Raji (cell line): Measurements from ENCODE around the gene TAF1.

Source experiments
- POLR2A ChIP-seq: IDR thresholded peaks from 2 replicates; pipeline ENCODE4 v1.6.1; 2011; ENCODE audit warnings: low read depth, low read length, control low read depth; ENCODE audit not compliant: insufficient read depth

The TAF1 gene, protein sequence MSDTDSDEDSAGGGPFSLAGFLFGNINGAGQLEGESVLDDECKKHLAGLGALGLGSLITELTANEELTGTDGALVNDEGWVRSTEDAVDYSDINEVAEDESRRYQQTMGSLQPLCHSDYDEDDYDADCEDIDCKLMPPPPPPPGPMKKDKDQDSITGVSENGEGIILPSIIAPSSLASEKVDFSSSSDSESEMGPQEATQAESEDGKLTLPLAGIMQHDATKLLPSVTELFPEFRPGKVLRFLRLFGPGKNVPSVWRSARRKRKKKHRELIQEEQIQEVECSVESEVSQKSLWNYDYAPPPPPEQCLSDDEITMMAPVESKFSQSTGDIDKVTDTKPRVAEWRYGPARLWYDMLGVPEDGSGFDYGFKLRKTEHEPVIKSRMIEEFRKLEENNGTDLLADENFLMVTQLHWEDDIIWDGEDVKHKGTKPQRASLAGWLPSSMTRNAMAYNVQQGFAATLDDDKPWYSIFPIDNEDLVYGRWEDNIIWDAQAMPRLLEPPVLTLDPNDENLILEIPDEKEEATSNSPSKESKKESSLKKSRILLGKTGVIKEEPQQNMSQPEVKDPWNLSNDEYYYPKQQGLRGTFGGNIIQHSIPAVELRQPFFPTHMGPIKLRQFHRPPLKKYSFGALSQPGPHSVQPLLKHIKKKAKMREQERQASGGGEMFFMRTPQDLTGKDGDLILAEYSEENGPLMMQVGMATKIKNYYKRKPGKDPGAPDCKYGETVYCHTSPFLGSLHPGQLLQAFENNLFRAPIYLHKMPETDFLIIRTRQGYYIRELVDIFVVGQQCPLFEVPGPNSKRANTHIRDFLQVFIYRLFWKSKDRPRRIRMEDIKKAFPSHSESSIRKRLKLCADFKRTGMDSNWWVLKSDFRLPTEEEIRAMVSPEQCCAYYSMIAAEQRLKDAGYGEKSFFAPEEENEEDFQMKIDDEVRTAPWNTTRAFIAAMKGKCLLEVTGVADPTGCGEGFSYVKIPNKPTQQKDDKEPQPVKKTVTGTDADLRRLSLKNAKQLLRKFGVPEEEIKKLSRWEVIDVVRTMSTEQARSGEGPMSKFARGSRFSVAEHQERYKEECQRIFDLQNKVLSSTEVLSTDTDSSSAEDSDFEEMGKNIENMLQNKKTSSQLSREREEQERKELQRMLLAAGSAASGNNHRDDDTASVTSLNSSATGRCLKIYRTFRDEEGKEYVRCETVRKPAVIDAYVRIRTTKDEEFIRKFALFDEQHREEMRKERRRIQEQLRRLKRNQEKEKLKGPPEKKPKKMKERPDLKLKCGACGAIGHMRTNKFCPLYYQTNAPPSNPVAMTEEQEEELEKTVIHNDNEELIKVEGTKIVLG (N-terminal part only)

DNA sequence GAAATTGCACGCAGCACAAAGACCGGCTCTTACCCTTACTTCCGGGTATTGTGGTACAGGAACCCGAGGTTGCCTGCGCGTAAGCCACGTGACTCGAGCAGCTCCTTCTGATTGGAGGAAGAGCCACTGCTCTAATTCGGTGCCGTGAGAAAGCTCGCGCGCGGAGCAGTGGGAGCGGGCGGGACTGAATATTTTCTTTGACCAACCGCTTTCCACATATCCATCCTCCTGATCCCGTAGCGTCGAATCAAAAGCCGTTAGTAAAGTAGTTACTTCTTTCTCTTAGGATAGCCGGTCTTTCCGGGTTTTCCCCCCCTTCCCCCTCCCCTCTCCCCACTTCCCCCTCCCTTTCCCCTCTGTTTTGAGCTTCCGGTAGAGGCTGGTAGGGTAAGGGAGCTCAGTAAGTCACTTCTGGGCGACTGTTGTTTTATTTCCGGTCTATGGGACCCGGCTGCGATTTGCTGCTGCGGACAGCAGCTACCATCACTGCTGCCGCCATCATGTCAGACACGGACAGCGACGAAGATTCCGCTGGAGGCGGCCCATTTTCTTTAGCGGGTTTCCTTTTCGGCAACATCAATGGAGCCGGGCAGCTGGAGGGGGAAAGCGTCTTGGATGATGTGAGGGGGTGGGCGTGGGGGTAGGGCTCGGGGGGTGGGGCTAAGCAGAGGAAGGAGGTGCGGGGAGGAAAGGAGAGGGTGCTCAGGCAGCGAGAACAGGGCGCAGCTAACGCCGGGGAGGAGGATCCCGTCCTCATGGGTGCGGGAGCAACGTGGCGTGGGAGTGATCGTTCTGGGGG lies at the start of gene TAF1:
Gene TAF1, plus strand, starts transcription at position 483 of the 799 bp plus-strand sequence. Its CDS starts 18 bp downstream, at position 501.
- TF ChIP-seq POLR2A, result peak; percentile 80

DNA sequence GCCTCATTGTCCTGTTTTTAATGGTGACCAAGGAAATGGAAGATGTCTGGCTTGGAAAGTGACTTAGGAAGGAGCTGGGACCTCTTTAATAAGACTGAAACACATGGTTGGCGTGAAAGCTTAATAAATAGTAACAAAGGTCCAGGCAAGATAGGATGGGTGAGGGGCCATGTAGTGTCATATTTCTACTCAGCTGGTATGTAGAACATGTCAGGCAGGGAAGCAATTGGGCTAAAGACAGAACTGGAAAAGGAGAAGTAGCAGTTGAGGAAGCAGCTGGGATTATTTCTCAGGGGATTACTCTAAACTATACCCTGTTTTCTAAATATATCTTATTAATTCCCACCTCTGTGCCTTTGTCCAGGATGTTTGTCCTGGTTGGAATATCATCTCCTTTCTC lies 46.0 kb upstream of the TAF1 start:
- no peak for TF ChIP-seq POLR2A

DNA sequence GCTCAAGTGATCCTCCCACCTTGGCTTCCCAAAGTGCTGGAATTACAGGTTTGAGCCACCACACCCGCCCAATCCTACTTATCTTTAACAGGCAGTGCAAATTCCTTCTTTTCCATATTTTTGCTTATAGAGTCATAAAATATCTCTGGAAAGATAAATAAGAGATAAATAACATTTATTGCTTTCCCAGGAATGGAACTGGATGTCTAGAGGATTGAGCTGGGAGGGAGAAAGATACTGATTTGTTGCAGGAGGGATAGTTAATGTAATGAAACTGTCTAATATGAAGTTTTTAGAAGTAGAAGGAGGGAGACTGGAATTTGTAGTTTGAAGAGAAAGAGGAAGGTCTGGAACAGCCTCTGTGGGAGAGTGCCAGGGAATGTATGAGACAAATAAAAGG lies 44.4 kb upstream of the TAF1 start:
- no peak for TF ChIP-seq POLR2A

DNA sequence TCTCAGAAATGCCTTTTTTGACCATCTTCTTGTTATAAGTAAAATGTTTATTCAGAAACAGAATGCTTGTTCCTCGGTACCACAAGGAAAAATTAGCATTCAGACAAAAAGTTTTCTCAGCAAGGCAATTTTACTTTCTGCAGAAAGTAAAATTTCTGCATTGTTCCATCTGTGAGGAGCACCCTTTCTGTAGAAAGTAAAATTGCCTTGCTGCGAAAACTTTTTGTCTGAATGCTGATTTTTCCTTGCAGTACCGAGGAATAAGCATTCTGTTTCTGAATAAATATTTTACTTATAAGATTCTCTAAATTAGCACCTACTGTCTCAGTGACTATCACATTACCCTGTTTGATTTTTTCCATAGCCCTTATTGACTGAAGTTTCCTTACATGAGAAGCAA lies 39.8 kb upstream of the TAF1 start:
- TF ChIP-seq POLR2A, result no peak

DNA sequence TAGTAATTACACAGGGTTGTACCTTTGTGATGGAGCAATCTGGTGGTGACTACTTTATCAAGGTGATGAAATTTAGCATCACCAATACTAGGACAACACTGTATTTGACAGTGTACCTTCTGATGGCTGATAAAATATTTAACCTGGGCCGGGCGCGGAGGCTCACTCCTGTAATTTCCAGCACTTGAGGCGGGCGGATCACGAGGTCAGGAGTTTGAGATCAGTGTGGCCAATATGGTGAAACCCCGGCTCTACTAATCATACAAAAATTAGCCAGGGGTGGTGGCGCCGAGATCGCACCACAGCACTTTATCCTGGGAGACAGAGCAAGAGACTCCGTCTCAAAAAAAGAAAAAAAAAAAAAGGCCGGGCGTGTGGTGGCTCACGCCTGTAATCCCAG lies 1.9 kb upstream of the TAF1 start:
- no peak for TF ChIP-seq POLR2A

DNA sequence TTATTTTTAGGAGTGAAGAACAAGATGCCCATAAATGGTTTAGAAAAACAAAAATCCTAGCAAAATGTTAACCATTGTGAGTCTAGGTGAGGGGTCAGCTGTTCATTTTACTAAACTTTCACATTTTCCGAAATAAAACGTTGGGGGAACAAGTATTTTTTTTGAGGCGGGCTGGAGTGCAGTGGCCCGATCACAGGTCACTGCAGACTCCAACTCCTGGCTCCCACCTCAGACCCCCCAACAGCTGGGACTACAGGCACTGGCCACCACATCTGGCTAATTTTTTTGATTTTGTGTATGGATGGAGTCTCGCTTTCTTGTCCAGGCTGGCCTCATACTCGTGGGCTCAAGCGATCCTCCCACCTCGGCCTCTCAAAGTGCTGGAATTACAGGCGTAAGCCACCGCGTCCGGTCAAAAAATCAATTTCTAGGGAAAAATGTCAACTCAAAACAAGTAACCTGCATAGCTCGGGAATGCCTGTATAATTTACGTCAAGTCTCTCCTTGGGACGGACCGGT lies 742 bp upstream of the TAF1 start:
- no peak for TF ChIP-seq POLR2A

DNA sequence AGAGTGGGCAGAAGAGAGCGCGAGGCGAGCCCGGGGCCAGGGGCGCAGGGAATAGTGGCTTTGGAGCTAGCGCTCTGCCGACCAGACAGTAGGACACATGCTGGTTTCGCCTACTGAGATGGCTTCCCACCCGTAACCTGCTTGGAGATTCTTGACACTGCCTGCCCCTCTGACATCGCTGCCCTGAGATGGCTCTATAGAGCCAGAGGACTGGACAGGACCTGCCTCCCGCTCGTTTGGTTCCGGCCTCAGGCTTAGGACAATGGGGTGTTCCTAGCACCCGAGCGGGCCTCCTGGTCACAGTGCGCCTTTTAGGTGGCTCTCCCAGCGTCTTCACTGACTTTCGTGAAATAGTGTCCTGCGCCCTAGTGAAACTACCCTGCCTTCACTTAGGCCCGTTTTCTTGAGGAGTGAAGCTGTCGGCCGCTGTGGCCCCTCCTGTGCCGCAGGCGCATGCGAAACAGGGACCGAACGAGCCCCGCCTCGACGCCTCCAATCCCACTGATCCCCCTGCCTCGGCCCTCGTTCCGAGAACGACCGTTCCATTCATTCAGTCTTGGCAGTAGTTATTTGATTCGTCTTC lies 608 bp downstream of the TAF1 start:
- peak; percentile 60 for TF ChIP-seq POLR2A

DNA sequence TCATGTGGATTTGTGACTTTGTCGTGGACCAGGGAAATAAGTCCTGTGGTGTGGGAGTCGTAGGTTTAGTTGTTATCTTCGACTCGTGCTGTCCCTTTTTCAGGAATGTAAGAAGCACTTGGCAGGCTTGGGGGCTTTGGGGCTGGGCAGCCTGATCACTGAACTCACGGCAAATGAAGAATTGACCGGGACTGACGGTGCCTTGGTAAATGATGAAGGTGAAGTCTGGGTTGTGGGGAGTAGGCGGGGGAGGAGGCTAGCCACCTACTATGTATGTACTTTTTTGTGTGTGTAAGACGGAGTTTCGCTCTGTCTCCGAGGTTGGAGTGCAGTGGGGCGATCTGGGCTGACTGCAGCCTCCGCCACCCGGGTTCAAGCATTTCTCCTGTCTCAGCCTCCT lies 1.2 kb downstream of the TAF1 start:
- TF ChIP-seq POLR2A, result no peak

DNA sequence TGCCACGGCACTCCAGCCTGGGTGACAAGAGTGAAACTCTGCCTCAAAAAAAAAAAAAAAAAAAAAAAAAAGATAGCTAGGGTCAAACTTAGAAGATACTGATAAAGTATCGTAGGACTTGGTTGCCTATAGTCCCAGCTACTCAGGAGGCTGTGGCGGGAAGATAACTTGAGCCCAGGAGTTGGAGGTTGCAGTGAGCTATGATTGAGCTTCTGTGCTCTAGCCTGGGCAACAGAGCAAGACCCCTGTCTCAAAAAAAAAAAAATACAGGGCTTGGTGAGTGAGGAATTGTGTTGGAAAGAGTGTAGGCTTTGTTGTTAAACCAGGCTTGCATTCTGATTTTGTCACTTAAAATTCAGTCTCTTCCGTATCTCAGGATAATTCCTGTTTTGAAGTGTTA lies 6.2 kb downstream of the TAF1 start:
- no peak for TF ChIP-seq POLR2A

DNA sequence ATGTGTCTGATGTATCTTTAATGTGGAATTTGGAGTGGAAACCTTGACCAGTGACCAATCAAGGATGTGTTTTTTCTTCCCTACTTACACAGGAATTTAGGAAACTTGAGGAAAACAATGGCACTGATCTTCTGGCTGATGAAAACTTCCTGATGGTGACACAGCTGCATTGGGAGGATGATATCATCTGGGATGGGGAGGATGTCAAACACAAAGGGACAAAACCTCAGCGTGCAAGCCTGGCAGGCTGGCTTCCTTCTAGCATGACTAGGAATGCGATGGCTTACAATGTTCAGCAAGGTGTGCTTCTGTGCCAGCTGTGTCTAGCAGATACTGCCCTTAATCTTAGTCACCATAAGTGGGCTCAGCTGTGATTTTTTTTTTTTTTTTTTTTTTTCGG lies 12.6 kb downstream of the TAF1 start:
- TF ChIP-seq POLR2A, result no peak

DNA sequence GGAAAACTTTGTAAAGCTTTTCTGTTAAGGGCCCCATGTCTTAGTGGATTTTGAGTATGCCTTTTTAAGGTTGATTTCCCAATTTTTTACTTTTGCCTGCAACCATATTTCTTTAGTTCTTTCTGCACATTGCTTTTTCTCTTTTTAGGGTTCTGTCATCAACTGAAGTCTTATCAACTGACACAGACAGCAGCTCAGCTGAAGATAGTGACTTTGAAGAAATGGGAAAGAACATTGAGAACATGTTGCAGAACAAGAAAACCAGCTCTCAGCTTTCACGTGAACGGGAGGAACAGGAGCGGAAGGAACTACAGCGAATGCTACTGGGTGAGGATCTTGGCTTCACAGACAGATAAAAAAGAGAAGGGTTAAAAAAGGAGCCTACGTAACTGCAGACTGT lies 27.8 kb downstream of the TAF1 start:
- no peak for TF ChIP-seq POLR2A

DNA sequence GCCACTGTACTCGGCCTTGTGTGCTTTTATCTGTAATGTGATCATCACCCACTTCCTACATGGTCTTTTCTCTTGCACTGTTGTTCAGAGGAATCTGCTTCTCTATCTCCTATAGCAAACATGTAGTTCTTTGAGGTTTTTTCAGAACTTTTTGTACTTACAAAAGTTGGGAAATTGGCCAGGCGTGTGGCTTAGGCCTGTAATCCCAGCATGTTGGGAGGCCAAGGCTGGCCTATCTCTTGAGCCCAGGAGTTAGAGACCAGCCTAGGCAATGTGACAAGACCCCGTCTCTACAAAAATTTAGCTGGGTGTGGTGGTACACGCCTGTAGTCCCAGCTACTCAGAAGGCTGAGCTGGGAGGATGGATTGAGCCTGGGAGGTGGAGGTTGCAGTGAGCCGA lies 30.4 kb downstream of the TAF1 start:
- TF ChIP-seq POLR2A, result no peak

DNA sequence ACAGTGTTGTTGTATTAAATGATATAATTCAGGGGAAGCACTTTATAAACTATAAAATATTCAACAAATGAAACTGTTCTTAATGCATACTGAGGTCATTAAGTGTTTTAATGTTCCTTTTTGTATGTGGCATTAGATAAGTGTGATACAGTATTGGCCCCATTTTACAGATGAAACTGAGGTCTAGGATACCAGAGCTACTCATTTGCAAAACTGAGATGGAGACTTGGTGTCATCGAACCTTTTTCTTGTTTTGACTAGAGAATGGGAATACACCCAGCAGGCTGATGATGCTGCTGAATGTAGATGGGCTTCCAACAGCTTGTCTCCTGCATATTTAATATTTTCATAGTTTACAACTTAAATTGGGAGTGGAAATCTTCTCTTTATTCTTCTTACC lies 34.6 kb downstream of the TAF1 start:
- no peak for TF ChIP-seq POLR2A

DNA sequence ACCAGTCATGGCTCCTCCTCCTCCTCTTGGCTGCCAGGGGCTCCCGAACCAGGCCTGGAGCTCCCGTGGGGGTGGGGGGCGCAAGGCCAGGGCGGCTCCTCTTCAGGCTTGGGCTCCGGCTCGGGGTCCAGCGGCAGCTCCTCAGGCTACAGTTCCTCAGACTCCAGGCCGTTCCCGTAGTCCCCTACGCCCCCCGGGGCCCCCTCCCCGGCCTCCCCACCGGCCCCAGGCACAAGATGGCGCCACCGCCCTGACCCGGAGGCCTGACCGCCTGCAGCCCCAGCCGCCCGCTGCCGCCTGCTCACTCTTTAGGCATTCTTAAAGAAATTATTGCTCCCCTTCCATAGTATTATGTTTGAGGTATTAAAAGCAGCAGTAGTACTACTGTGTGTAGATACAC lies 54.5 kb downstream of the TAF1 start:
- no peak for TF ChIP-seq POLR2A
